ENCODE results near the gene RRP8.

Gene RRP8

DNA sequence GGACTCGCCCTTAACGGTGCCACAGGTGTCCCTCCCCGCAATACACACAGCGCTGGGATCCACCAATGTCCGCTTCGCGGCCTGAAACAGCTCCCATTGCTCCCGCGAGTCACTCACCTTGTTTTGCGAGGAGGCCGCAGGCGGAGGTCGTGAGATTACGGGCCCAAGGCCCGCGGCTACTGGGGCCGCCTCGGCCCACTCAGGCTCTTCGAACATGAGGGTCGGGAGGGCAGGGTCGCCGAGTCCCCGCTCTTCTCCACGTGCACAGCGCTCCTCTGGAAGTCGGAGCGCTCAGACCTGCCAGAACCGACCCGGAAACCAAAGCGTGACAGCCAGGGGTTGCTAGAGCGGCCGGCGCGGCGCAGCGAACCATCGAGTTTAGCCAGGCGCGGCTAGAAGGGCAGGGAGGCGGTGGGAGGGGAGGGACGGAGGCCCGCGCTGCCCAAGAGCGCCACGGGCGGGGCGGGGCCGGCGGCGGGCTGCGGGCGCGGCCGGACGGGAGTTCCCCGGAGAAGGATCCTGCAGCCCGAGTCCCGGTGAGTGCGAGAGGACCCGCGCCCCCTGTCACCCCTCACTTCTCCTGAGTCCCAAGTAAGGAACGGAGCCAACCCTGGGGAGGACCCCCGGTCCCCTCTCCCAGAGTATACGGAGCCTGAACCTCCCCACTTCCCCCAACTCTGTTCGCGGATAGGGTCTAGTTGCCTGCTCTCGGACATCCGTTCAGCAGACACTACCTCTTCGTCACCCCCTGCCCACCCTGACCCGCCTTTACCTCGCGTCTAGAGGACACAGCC lies at the start of gene RRP8, which contains the start of gene ILK:
Gene RRP8 (minus strand): TSS at position 330 of the 794 bp plus-strand sequence. CDS start 114 bp downstream, at position 216.
Gene ILK (plus strand): TSS at position 488 of the 794 bp plus-strand sequence. CDS start 498 bp downstream, outside the sequence.
- DNase-seq = peak; percentile 93

DNA sequence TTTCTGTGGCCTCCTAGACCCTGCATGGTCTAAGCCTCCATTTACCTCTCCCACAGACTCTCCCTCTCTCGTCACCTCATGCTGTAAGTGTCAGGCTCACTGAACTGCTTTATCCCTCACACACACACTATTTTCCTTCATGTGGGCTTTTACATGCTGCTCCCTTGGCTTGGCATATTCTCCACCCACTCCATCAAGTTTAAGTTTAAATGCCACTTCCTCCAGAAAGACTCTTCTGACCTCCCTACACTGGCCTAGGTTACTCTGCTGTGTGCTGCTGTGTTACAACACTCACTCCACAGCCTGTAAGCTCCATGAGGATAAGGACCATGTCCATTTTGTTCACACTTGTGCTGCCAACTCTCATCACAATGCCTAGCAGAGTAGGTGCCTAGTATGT lies 49.7 kb upstream of the RRP8 start:
- no peak for DNase-seq

DNA sequence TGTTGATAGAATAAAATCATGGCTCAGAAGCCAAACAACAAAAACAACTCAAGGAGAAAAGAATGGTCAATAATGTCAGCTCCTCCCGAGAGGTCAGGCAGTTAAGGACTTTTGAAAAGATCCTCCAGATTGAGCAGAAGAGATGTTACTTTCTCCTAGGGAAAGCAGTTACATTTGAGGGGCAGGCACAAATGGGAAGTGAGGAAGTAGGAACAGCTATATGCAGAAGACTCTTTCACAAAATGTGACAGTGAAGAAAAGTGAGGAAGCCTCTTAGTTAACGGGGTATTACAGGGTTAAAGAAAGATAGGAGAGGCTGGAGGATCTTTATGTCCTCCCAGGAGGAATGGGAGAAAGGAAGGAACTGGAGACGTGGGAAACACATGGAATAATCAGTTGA lies 48.8 kb upstream of the RRP8 start:
- no peak for DNase-seq

DNA sequence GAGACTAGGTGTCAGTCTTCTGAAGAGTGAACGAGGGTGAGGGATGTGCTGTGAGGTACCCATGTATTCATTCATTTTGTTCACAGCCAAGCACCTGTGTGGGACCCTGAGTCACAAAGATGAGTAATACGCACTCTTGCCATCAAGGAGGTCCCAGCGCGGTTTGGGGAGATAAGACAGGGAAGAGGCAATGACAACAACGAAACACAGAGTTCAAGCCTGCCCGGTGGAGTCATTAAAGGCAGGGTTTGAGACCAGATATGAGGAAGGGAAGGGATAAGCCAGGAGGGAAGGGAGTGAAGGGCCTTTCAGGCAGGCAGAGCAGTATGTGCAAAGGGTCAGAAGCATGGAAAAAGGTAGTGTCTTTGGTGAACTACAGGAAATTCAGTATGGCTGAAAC lies 47.6 kb upstream of the RRP8 start:
- no peak for DNase-seq

DNA sequence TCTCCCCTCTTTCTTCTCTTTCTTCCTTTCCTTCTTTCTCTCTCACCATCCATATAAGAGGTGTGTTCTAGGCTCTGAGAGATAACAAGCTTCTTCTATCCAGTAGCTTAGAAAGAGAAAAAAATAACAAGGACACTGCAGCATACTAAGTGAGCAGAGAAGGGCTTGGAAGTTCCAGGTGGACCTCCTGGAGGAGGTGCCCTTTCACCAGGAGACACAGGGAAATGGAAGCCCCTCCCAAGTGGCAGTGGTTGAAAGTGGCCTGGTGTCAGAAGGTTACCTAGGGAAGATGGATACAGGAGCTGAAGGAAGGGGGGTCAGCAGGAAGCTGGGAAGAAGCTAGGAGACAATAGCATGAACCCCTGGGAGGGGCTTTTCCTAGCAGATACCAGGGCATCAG lies 46.7 kb upstream of the RRP8 start:
- DNase-seq = no peak

DNA sequence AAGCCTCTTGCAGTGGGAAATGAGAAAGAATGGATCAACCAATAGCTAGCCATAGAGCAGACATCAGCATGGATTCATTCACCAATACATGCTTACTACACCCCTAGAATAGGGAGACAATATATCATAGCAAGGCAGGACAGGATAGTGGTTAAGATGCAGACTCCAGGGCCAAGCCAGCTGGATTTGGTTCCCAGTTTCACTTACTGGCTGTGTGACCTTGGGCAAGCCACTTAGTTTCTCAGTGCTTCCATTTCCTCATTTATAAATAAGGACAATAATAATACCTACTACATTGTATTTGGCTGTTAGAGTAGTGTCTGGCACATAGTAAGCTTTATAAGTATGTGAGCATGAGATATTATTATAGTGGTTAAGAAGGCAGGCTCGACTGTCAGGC lies 45.1 kb upstream of the RRP8 start:
- no peak for DNase-seq

DNA sequence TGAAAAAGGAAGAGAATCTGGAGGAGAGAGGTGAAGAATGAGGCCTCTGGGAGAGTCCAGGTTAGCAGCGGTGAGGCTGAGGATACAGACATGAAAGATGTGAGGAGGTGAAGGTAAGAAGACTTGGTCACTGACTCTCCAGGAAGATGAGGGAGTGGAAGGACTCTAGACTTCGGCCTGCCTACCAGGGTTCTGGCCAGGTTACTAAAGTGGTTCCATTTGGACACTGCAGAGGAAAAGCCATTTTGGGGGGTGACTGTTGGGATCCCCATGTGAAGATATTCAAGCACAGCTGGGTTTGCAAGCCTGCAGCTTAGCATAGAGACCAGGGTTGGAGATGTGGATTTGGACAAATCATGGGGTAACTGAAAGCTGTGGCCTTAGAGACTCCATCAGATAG lies 44.4 kb upstream of the RRP8 start:
- DNase-seq = no peak

DNA sequence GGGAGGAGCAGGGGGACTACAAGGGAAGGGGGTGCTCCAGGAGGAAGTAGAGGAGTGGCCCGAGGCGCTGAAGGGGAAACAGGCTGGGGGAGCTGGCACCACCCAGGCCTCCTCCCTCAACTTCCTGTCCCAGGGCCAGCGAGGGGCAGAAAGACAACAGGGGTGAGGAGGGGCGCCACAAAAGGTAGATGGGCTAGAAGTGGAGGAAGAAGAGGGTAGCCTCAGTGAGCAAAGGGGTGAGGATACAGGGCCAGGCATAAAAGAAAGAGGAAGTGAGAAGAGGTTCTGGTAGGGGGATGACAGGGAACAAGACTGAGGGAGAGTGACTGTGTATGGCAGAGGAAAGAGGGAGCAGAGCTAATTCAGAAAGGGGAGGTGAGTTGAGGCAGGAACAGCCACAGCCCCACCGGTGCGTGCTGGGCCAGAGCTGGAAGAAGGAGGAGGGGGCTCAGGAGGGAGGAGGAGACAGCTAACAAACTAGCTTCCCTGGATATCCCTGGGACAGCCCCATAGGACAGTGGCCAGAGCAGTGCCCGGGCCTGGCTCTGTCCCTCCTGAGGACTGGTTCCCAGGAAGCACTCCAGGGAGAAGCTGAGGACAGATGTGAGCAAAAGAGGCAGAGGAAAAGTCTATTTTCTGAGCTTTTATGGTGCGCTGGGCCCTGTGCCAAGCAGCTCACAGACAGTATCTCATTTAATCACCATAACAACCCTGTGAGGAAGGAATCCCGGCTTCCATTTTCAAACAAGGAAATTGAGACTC lies 43.7 kb upstream of the RRP8 start:
- DNase-seq = peak; percentile 72

DNA sequence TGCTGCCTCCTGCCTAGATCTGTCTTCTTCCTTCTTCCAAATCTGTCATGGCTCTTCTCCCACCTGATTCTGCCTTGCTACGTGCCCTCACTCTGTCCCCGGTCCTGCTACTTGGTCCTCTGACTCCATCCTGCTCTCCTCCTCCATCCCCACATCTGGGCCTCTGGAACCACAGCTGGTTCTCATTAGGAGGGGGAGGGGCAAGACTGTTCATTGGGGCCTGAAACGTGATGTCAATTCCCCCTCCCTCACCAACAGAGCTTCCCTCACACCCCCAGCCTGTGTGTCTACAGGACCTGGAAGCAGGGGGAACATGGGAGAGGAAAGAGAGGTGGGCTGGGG lies 43.1 kb upstream of the RRP8 start:
- DNase-seq = peak; percentile 93

DNA sequence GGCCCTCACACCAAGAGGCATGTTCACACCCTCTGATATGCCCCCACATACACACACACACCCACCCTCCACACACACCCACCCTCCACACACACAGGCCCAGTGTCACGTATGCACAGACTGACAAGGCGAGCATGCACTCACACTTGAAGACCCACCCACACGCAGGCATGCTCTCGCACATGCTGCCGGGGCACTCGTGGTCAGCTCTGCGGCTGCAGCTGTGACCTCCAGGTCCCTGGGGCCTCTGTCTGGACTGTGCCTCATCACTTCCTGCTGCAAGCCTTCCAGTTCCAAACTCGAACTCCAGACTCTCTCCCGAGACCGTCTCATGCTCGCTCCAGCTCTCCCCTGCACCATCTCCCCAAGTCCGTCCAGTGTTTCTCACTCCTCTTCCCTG lies 42.7 kb upstream of the RRP8 start:
- DNase-seq = peak; percentile 83

DNA sequence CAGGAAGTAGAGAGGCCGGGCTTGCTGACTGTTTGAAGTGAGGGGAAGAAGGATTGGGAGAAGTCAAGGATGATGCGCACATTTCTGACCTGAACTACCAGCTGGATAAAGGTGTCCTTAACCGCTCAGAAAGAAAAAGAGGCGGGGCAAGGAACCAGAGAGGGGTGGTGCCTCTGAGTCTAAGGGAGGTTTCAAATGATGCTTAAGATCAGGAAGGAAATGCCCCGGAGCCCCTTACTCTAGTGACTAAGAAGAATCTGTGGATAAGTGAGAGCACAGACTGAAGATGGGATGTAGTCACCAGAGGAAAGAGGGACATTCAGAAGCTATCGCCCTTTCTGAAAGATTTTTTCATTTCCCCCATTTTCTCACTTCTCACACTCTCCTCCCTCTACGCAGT lies 39.5 kb upstream of the RRP8 start:
- DNase-seq = no peak

DNA sequence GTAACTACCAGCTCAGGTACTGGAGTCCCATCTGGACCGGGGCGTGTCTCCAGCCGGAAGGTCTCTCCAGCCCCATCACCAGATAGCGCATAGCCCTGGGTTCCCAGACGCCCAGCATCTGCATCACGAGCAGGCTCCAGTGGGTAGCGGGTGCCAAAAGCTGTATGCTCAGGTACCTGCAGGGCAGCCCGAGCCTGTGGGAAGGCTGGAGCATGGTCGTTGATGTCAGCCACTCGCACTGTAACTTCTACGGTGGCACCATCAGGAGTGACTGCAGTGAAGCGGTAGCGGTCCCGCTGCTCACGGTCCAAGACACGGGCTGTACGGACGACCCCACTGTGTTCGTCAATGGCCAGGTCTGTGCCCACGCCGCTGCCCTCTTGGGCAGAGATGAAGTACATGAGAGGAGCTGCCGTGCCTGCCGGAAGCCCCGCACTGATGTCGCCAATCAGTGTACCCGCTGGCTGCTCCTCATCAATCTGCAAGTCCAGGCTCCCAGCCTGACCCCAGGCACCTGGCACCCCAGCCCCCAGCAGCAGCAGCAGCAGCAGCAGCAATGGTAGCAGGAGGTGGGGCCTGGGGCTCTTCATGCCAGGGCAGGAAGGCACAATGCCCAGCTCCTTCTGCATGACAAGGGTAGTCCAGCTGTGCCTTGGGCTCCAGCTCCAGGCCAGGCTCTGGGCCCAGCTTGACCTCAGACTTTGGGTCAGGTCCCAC lies 37.7 kb upstream of the RRP8 start:
- DNase-seq = no peak

DNA sequence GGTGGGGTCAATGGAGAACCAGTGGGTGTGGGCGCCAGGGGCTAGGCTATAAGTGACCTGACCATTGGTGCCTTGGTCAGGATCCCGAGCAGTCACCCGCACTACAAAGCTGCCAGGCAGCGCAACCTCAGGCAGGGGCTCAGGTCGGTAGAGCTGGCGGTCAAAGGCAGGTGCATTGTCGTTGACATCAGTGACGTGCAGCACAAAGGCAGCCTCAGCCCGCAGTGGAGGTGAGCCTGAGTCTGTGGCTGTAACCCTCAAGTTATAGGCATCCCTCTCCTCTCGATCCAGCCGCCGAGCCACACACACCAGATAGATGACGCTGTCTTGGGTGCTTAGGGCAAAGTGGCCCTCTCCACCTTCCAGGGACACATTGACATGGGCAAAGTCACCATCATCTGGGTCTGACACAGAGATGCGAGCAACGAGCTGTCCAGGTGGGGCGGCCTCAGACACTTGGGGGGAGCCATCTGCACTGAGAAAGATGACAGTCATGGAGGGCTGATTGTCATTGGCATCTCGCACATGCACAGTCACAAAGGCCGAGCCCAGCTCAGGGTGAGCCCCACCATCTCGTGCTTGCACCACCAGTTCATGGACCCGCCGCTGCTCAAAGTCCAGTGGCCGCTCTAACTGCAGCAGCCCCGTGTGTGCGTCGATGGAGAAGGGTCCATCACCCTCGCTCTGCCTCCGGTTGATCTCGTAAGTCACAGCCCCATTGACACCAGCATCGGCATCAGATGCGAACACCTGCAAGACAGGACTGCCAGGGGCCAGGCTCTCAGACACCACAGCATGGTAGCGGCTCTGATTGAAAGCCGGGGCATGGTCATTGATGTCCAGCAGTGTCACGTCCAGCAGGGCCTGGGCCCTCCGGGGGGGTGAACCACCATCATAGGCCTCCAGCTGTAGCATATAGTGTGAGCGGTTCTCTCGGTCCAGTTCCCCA lies 36.9 kb upstream of the RRP8 start:
- no peak for DNase-seq

DNA sequence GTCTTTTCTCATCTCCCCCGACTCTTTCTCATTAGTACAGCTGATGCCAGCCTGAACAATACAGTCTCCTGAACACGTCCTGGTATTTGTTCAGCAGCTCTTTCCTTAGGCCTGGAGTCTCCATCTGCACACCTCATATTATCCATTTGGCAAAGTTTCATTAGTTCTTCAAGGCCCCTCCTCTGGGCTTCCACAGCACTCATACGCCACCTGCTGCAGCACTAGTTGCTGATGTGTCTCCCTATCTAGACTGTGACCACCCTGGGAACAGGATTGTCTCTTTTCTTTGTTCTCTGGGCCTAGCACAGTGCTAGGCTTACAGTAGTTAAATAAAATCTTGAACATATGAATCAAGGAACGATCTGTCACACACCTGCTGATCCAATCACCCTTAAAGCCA lies 35.0 kb upstream of the RRP8 start:
- no peak for DNase-seq

DNA sequence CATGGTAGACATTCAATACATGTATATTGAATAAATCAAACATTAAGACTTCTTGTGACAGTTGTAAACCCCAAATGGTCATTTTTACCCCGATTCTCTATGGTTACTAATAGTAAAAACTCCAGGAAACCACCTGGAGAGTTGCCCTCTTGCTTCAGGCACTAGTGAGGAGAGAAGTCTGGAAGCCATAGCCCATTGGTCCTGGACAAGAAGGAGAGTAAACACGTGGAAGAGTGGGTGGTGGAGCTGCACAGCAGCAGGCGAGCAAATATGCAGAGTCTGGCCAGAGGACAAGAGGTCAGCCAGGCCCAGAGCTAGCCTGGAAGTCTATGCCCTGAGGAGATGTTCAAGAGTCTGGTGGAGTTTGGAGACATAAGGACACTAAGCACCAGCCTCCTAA lies 34.5 kb upstream of the RRP8 start:
- no peak for DNase-seq

DNA sequence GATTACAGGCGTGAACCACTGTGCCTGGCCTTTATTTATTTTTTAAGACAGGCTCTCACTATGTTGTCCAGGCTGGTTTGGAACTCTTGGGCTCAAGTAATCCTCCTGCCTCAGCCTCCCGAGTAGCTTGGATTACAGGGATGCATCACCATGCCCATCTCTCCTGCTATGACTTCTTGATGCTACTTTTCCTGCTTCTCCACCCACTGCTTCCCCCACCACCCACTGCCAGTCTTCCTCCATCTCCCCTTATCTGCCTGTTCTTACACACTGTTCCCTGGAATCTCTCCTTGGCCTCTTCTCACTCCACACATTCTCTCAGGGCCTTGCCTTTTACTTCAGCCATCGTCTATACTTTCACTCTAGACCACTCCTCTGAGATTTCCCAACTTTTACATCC lies 33.1 kb upstream of the RRP8 start:
- no peak for DNase-seq

DNA sequence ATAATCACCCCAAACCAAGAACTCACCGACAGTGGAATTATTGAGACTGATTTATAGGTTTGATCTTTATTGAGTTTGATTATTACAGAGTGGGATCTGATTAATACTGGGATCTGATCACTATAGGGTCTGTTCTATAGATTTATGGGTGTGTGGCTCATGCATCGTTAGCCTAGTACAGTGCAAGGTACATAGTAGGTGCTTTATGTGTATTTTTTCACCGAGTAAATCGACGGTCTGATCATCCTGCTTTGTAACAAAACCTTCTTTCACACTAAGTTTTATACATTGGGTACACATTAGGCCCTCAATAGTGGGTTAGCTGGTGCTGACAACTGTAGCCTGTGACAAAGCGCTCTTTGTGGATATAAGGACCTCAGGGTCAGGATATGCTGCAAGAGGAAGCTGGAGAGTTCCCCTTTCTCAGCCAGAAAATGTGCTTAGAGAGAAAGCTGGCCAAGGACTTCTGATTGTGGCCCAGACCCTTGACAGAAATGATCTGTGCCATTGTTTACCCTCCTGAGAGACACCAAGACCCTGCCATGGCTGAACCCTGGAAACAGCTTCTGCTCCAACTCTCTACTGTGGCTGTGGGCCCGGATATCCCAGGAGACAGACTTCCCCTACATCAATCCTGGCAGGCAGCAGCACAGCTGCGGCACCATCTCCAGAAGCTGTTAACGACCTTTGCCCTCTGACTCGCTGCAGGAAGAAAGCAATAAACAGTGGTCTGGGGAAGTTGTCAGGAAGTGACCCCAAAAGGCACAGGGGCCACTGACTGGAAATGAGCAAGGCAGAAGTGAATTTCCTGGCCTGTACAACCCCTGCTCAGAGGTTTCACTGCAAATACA lies 31.9 kb upstream of the RRP8 start:
- peak; percentile 57 for DNase-seq

DNA sequence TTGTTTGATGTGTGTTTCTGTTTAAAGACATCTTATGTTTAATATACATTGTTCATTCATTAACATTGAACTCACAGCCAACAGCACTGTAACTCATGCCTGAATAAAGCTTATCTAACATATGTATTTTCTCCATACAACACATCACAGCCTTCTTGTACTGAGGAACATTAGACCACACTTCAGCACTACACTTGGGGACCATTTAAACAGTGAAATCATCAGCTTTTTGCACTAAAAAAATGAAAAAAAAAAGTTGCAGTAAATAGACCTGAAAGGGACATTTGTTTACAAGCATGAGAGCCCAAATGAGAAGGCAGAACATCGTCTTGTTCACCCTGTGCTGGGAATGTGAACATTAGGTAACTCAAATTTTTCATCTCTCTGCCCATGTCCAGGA lies 31.1 kb upstream of the RRP8 start:
- DNase-seq = no peak

DNA sequence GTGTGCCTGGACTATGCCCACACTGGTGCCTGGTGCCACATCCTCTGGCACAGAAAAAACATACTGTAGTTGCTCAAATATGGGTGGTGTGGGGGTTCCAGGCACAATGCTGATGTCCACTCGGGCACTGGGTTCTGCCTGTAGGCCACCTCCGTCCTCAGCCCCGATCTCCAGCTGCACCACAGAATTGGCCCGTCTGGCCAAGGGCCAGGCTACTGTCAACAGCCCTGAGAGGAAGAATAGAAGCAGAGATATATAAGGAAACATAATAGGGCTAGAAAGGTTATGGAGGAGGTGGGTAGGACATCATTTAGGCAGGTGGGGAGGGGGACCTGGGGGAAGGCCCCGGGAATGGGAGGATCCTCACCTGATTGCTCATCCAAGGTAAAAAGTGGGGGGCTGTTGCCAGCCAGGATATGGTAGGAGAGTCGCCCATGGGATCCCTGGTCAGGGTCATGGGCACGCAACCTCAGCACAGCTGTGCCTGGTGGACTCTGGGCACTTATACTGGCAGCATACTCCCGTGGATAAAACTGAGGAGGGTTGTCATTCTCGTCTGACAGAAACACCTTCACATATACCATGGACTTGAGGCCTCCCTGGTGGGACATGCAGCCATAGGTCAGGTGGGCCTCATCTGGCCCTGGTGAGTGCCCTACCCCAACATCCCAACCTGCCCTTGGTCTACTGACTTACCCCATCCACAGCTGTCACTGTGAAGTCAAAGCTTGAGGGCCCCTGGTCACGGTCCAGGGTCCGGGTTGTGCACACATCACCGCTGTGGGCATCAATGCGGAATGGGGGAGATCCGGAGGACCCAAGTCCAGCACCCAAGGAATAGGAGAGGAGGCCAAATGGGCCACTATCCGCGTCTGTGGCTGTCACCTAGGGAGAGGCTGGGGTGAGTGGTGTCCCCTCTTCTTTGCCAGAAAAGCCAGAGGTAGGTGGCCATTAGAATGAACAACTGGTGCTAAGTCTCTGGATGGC lies 30.3 kb upstream of the RRP8 start:
- DNase-seq = no peak

All from left hindlimb (tissue), 1 donor.